ENCODE results near the gene ADAMTS17. TPM values are rescaled to one million over a fixed set of nuclear protein-coding genes. Genes with fewer than 3 reads are reported as not detected.

The ADAMTS17 gene
- total RNA-seq, 1 experiment from 2014 or later = 4.2 TPM

- Histone ChIP-seq H3K4me1 (ENCODE audit: control insufficient read depth in 1 of 2, insufficient read depth in 2 of 2, low read length in 2 of 2) (no peaks in the 10 kb centered on the region), H3K79me2 (ENCODE audit: insufficient read depth, low read length) (no peaks in the 10 kb centered on the region), H3K36me3 (ENCODE audit: control insufficient read depth in 1 of 2, insufficient read depth in 2 of 2, low read length in 2 of 2) (no peaks in the 10 kb centered on the region), H3K4me3 (replicated peaks in 1 of 2; ENCODE audit: low read depth in 1 of 2, low read length in 2 of 2) (no peak overlapping the region), H2AFZ (ENCODE audit: low read depth, low read length, poor library complexity, severe bottlenecking) (no peak overlapping the region), H4K20me1 (ENCODE audit: insufficient read depth) (no peaks in the 10 kb centered on the region), H3K27ac (ENCODE audit: low read depth, low read length) (no peak overlapping the region), H3K9ac (ENCODE audit: low read length) (no peak overlapping the region), H3K9me3 (ENCODE audit: control insufficient read depth in 1 of 2, insufficient read depth in 1 of 2, low read depth in 1 of 2, low read length in 2 of 2) (no peaks in the 10 kb centered on the region), H3K9me2 (ENCODE audit: insufficient read depth) (no peaks in the 10 kb centered on the region), H3K27me3 (ENCODE audit: insufficient read depth, low read length) (no peaks in the 10 kb centered on the region), H3K4me2 (ENCODE audit: low read length) (no peak overlapping the region)
- ChIA-PET POLR2A (no interaction called here), RAD21 (ENCODE audit: low non-redundant PET in 1 of 2, low total read pairs in 2 of 2, uncharacterized antibody in 2 of 2, unreplicated experiment in 2 of 2) (no interaction called here), CTCF (no interaction called here)
- no peak for TF ChIP-seq SIN3A (IDR thresholded peaks at IDR 0.05; ENCODE audit: low read depth)
- TF ChIP-seq YY1 (IDR thresholded peaks at IDR 0.05; ENCODE audit: extremely low read depth, insufficient replicate concordance, low read depth, low read length) = no peak
- no peak for TF ChIP-seq RAD21 (IDR thresholded peaks at IDR 0.05; ENCODE audit: low read depth)
- no peak for TF ChIP-seq ELF1 (IDR thresholded peaks at IDR 0.05; ENCODE audit: borderline replicate concordance, low read depth)
- no peak for TF ChIP-seq ZNF274 (IDR thresholded peaks at IDR 0.05; ENCODE audit: low read depth, low read length)
- TF ChIP-seq, protein P1, sequence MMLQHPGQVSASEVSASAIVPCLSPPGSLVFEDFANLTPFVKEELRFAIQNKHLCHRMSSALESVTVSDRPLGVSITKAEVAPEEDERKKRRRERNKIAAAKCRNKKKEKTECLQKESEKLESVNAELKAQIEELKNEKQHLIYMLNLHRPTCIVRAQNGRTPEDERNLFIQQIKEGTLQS (IDR thresholded peaks at IDR 0.05) = no peak
- TF ChIP-seq POLR2A (IDR thresholded peaks at IDR 0.05; ENCODE audit: borderline replicate concordance, extremely low read depth, insufficient read depth, insufficient read length) = no peak
- TF ChIP-seq REST (IDR thresholded peaks at IDR 0.05; ENCODE audit: low read depth) = no peak
- TF ChIP-seq, protein P2, sequence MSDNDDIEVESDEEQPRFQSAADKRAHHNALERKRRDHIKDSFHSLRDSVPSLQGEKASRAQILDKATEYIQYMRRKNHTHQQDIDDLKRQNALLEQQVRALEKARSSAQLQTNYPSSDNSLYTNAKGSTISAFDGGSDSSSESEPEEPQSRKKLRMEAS (IDR thresholded peaks at IDR 0.05) = no peak
- TF ChIP-seq POLR2AphosphoS5 (IDR thresholded peaks at IDR 0.05; ENCODE audit: low read depth, low read length) = no peak
- TF ChIP-seq SRF (IDR thresholded peaks at IDR 0.05; ENCODE audit: low read depth) = no peak
- no peak for TF ChIP-seq FOSL1 (IDR thresholded peaks at IDR 0.05; ENCODE audit: low read depth)
- TF ChIP-seq, protein P3, sequence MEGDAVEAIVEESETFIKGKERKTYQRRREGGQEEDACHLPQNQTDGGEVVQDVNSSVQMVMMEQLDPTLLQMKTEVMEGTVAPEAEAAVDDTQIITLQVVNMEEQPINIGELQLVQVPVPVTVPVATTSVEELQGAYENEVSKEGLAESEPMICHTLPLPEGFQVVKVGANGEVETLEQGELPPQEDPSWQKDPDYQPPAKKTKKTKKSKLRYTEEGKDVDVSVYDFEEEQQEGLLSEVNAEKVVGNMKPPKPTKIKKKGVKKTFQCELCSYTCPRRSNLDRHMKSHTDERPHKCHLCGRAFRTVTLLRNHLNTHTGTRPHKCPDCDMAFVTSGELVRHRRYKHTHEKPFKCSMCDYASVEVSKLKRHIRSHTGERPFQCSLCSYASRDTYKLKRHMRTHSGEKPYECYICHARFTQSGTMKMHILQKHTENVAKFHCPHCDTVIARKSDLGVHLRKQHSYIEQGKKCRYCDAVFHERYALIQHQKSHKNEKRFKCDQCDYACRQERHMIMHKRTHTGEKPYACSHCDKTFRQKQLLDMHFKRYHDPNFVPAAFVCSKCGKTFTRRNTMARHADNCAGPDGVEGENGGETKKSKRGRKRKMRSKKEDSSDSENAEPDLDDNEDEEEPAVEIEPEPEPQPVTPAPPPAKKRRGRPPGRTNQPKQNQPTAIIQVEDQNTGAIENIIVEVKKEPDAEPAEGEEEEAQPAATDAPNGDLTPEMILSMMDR (IDR thresholded peaks at IDR 0.05 in 2 of 3, conservative IDR thresholded peaks at IDR 0.05 in 1 of 3; ENCODE audit: borderline replicate concordance in 1 of 3, insufficient read depth in 1 of 3, low read depth in 2 of 3, low read length in 2 of 3) = no peak
- TF ChIP-seq EZH2phosphoT487 (IDR thresholded peaks at IDR 0.05; ENCODE audit: borderline replicate concordance) = no peak
- no peak for TF ChIP-seq SP1 (IDR thresholded peaks at IDR 0.05; ENCODE audit: low read depth)
- TF ChIP-seq EGR1 (IDR thresholded peaks at IDR 0.05; ENCODE audit: low read depth) = no peak
- no peak for TF ChIP-seq ZBTB33 (IDR thresholded peaks at IDR 0.05; ENCODE audit: extremely low read depth, insufficient replicate concordance, low read length)
- TF ChIP-seq TCF7L2 (IDR thresholded peaks at IDR 0.05; ENCODE audit: borderline replicate concordance, extremely low read depth, insufficient read depth, insufficient read length) = no peak
- no peak for DNase-seq (ENCODE audit: low read depth, low spot score)
- ATAC-seq = no peak
- intact Hi-C loops (cut with micrococcal nuclease) = no loop called here
- no TSS peak for BruUV-seq (replicated peaks)
Measured at GRCh38 chr15:100134586-100134985, 207.2 kb downstream of the ADAMTS17 start.

Measured in HCT116 (cell line).